Measurements from ENCODE around the gene PTPN18. TPM values are rescaled to one million over a fixed set of nuclear protein-coding genes. Genes with fewer than 3 reads are reported as not detected.

The PTPN18 gene
- total and polyA plus RNA-seq, 8 donors, result 37.0 to 177 (median 55.5) TPM

- Histone ChIP-seq H3K27me3 (no peaks in the 10 kb centered on the region), H3K27ac (peak overlapping the region; percentile 91 to 96 (median 92)), H3K9me3 (no peaks in the 10 kb centered on the region), H3K36me3 (peaks cover 36 to 59% (median 55%) of the 10 kb centered on the region in 4 donors), H3K4me1 (peaks cover 18 to 42% (median 32%) of the 10 kb centered on the region in 4 donors), H3K4me3 (peak overlapping the region; percentile 73 to 98 (median 88))
- TF ChIP-seq CTCF (IDR thresholded peaks at IDR 0.05), result no peak
- peak in 2 of 3 donors; percentile 68 to 75 for TF ChIP-seq POLR2AphosphoS5 (IDR thresholded peaks at IDR 0.05)
- TF ChIP-seq EP300 (IDR thresholded peaks at IDR 0.05), result no peak
- no peak for TF ChIP-seq POLR2A (IDR thresholded peaks at IDR 0.05)
- DNase-seq, result peak; percentile 91 to 97
- 0 to 1% (median 0%) methylated on average over 21 to 24 of the region's 24 CpGs for WGBS, 5 donors
- intact Hi-C loops (cut with DNase I; ENCODE audit: low total_unique reads), result no loop called here
Observed at GRCh38 chr2:130342020-130342532, 13.8 kb upstream of the PTPN18 start.

DNA sequence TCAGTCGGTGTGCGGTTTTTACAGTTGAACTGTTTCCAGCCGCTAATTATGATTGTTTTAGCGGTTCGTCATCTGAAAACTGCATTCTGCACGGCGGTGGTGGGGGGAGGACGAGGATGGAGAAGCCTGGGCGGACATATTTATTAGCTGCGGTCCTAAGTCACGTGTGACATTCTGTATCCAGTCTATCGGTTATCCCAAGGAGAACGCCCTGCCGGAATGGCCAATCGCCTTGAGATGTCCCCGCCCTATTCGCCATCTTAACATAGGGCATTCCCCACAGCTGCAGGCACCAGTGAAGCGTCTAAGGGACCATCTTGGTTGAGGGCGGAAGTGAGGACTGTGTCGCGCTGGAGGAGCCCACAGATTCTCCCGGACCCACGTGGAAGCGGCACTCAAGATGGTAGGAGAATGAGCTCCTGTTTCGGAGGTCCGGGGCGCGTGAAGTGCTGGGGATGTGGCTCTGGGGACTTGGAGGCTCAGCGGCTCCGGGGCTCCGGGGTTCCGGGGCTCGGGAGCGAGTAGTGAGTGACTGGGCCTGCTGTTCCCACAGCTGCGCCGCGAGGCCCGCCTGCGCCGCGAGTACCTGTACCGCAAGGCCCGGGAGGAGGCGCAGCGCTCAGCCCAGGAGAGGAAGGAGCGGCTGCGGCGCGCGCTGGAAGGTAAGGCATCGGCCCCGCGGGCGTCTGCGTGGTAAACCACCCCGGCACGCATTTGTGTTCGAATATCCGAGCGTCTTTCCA is 13.2 kb upstream of the PTPN18 start, which contains the start of gene IMP4:
TSS of gene IMP4 (plus strand) at position 365 of the 743 bp plus-strand sequence. CDS start at position 401, 36 bp downstream.
- H3K36me3 ChIP-seq, result peaks cover 41 to 65% (median 61%) of the 10 kb centered on the region in 4 donors
- intact Hi-C loops (cut with DNase I; ENCODE audit: low total_unique reads), result no loop called here

DNA sequence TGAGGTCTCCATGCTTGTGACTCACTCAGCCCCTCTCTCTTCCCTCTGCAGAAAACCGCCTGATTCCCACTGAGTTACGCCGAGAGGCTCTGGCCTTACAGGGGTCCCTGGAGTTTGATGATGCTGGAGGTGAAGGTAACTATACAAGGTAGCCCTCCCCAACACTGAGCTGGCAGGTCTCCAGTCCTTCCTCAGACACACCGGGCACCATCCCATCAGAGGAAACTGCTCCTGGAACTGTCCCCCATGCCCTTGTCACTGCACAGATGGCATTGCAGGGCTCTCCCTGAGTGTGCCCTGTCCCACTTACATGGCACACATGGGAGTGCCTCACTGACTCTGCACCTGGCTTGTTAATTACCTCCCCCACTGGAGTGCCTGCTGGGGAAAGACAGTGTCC is 11.3 kb upstream of the PTPN18 start:
- Histone ChIP-seq H3K27me3 (no peaks in the 10 kb centered on the region), H3K36me3 (peaks cover 37 to 65% (median 61%) of the 10 kb centered on the region in 4 donors), H3K4me1 (peaks cover 18 to 36% (median 27%) of the 10 kb centered on the region in 4 donors), H3K4me3 (no peak overlapping the region), H3K9me3 (no peaks in the 10 kb centered on the region), H3K27ac (no peak overlapping the region)
- intact Hi-C loops (cut with DNase I; ENCODE audit: low total_unique reads), result no loop called here
- WGBS, 5 donors, result 81 to 100% (median 97%) methylated on average over 4 of the region's 4 CpGs
- DNase-seq, result no peak
- TF ChIP-seq POLR2AphosphoS5 (IDR thresholded peaks at IDR 0.05), result no peak
- no peak for TF ChIP-seq POLR2A (IDR thresholded peaks at IDR 0.05)
- no peak for TF ChIP-seq EP300 (IDR thresholded peaks at IDR 0.05)
- no peak for TF ChIP-seq CTCF (IDR thresholded peaks at IDR 0.05)

More for the DNA sequence above, 13.2 kb upstream of the PTPN18 start, which contains the start of gene IMP4:
- peak within 1 kb of the TSS; percentile 91 to 96 (median 92) for H3K27ac ChIP-seq
- TF ChIP-seq POLR2A (IDR thresholded peaks at IDR 0.05), result peak in 1 of 4 donors; percentile 3
- peak in 4 of 7 experiments; percentile 9 to 28 (median 24) for TF ChIP-seq CTCF (IDR thresholded peaks at IDR 0.05)
- TF ChIP-seq EP300 (IDR thresholded peaks at IDR 0.05), result no peak
- peak; percentile 74 to 95 (median 80) for TF ChIP-seq POLR2AphosphoS5 (IDR thresholded peaks at IDR 0.05)
- peak within 1 kb of the TSS; percentile 73 to 98 (median 88) for H3K4me3 ChIP-seq
- no peaks in the 10 kb centered on the region for H3K27me3 ChIP-seq
- H3K4me1 ChIP-seq, result peaks cover 18 to 36% (median 27%) of the 10 kb centered on the region in 4 donors
- 0% methylated on average over 38 to 60 of the region's 60 CpGs for WGBS, 5 donors
- no peaks in the 10 kb centered on the region for H3K9me3 ChIP-seq
- peak; percentile 97 to 100 for DNase-seq

GRCh38 chr2:130345091-130345490 is 10.8 kb upstream of the PTPN18 start:
- Histone ChIP-seq H3K9me3 (no peaks in the 10 kb centered on the region), H3K36me3 (peaks cover 37 to 61% (median 56%) of the 10 kb centered on the region in 4 donors)
- 93 to 96% (median 96%) methylated on average over 10 to 13 of the region's 13 CpGs for WGBS, 5 donors

More at GRCh38 chr2:130345091-130345490, 10.8 kb upstream of the PTPN18 start:
- intact Hi-C loops (cut with DNase I; ENCODE audit: low total_unique reads), result no loop called here
- H3K4me1 ChIP-seq, result peaks cover 18 to 34% (median 27%) of the 10 kb centered on the region in 4 donors
- DNase-seq, result no peak
- no peak overlapping the region for H3K27ac ChIP-seq
- no peak for TF ChIP-seq CTCF (IDR thresholded peaks at IDR 0.05)
- TF ChIP-seq POLR2AphosphoS5 (IDR thresholded peaks at IDR 0.05), result no peak
- TF ChIP-seq POLR2A (IDR thresholded peaks at IDR 0.05), result no peak
- TF ChIP-seq EP300 (IDR thresholded peaks at IDR 0.05), result no peak
- no peak overlapping the region for H3K4me3 ChIP-seq
- H3K27me3 ChIP-seq, result no peaks in the 10 kb centered on the region

Measured in stomach (tissue), 9 donors.